HG03139 (cell line): ENCODE data around the gene QRFP.

ENCODE experiments used
- ATAC-seq: cut with Tn5 transposase; IDR thresholded peaks from one replicate; pipeline ENCODE4 v1.9.1; 2021; ENCODE audit not compliant: unreplicated experiment

Gene QRFP

GRCh38 chr9:130933114-130934046, 36.8 kb upstream of the QRFP start:
- ATAC-seq, result no peak

- no peak for ATAC-seq
Observed at GRCh38 chr9:130932255-130933079, 35.9 kb upstream of the QRFP start.

GRCh38 chr9:130931508-130932254, 35.1 kb upstream of the QRFP start:
- ATAC-seq, result no peak

GRCh38 chr9:130930804-130931349, 34.3 kb upstream of the QRFP start:
- ATAC-seq, result no peak

GRCh38 chr9:130930132-130930803, 33.7 kb upstream of the QRFP start:
- ATAC-seq, result no peak

GRCh38 chr9:130929571-130930038, 33.0 kb upstream of the QRFP start:
- no peak for ATAC-seq

GRCh38 chr9:130927995-130928900, 31.6 kb upstream of the QRFP start:
- no peak for ATAC-seq

GRCh38 chr9:130927338-130927737, 30.7 kb upstream of the QRFP start:
- ATAC-seq, result no peak

- no peak for ATAC-seq
Observed at GRCh38 chr9:130925050-130925678, 28.6 kb upstream of the QRFP start.

GRCh38 chr9:130924448-130924788, 27.8 kb upstream of the QRFP start:
- no peak for ATAC-seq

GRCh38 chr9:130923611-130924447, 27.2 kb upstream of the QRFP start:
- ATAC-seq, result no peak

GRCh38 chr9:130922893-130923610, 26.4 kb upstream of the QRFP start:
- no peak for ATAC-seq

GRCh38 chr9:130921989-130922892, 25.6 kb upstream of the QRFP start:
- no peak for ATAC-seq

- no peak for ATAC-seq
Observed at GRCh38 chr9:130921300-130921988, 24.8 kb upstream of the QRFP start.

- ATAC-seq, result no peak
Observed at GRCh38 chr9:130920762-130921299, 24.2 kb upstream of the QRFP start.
